Colonic mucosa (tissue), 4 donors: ENCODE measurements around the gene FGR. TPM values are rescaled to one million over a fixed set of nuclear protein-coding genes. Genes with fewer than 3 reads are reported as not detected.

ENCODE experiments used
- DNase-seq: peaks from one replicate; pipeline ENCODE4 v3.0.0-alpha.2; 2020
- H3K27ac ChIP-seq: fragments of 200-600 bp; one replicate; pipeline ENCODE4 v1.8.0; 2021
- H3K27me3 ChIP-seq: fragments of 200-600 bp; one replicate; pipeline ENCODE4 v1.8.0; 2021
- H3K36me3 ChIP-seq: fragments of 200-600 bp; one replicate; pipeline ENCODE4 v1.8.0; 2021
- H3K4me1 ChIP-seq: fragments of 200-600 bp; one replicate; pipeline ENCODE4 v1.8.0; 2021; ENCODE audit warnings: mild to moderate bottlenecking
- H3K4me3 ChIP-seq: fragments of 200-600 bp; one replicate; pipeline ENCODE4 v1.8.0; 2021
- H3K9ac ChIP-seq, 2 donors: one replicate each; pipeline ENCODE4 v1.7.0; 2013; ENCODE audit warnings: control low read depth in 2 of 2, low read depth in 2 of 2, low read length in 2 of 2
- H3K9me3 ChIP-seq: fragments of 200-600 bp; one replicate; pipeline ENCODE4 v1.8.0; 2021
- CTCF ChIP-seq: fragments of 200-600 bp; IDR thresholded peaks from one replicate; pipeline ENCODE4 v1.8.0; 2022; ENCODE audit warnings: antibody characterized with exemption, mild to moderate bottlenecking
- intact Hi-C: fragments of 100-400 bp; cut with DNase I; formaldehyde crosslinking; loops from one replicate; pipeline ENCODE4 v1.14.1; 2022
- total RNA-seq, 2 donors: library from RNA; stranded (reverse); fragmentation: NEBNext Ultra II Directional in 1 of 2; extraction: Animal tissue kit (Norgen Biotek cat#: 25700) in 1 of 2; gene quantifications; one replicate each; pipeline ENCODE4 v1.2.1, GENCODE V29; 2021
- donor health status: healthy.
- donor health status: DM: no; HTN: no; CAD: no.
- donor health status: DM: no; HTN: no; CAD: no.

Gene FGR
- total RNA-seq, 2 donors from 2014 or later: 1.4 to 2.0 TPM

GRCh38 chr1:27652111-27652864, 17.3 kb upstream of the FGR start:
- H3K27ac ChIP-seq: no peak overlapping the region
- intact Hi-C loops: no loop called here
- TF ChIP-seq CTCF: no peak

GRCh38 chr1:27650539-27651175, 15.7 kb upstream of the FGR start:
- no peak for TF ChIP-seq CTCF
- H3K36me3 ChIP-seq: no peaks in the 10 kb centered on the region
- H3K4me3 ChIP-seq: no peak overlapping the region
- intact Hi-C loops: no loop called here
- no peaks in the 10 kb centered on the region for H3K4me1 ChIP-seq
- no peaks in the 10 kb centered on the region for H3K9me3 ChIP-seq
- no peak overlapping the region for H3K27ac ChIP-seq
- H3K9ac ChIP-seq: no peak overlapping the region
- DNase-seq: no peak
- H3K27me3 ChIP-seq: no peaks in the 10 kb centered on the region

More at GRCh38 chr1:27652111-27652864, 17.3 kb upstream of the FGR start:
- Histone ChIP-seq H3K4me1 (no peaks in the 10 kb centered on the region), H3K4me3 (no peak overlapping the region), H3K9me3 (no peaks in the 10 kb centered on the region), H3K27me3 (no peaks in the 10 kb centered on the region), H3K9ac (no peak overlapping the region), H3K36me3 (no peaks in the 10 kb centered on the region)
- DNase-seq: no peak

GRCh38 chr1:27650171-27650538, 15.2 kb upstream of the FGR start:
- TF ChIP-seq CTCF: no peak
- Histone ChIP-seq H3K9me3 (no peaks in the 10 kb centered on the region), H3K4me3 (no peak overlapping the region), H3K9ac (no peak overlapping the region), H3K27me3 (no peaks in the 10 kb centered on the region), H3K36me3 (no peaks in the 10 kb centered on the region), H3K27ac (no peak overlapping the region), H3K4me1 (no peaks in the 10 kb centered on the region)
- intact Hi-C loops: no loop called here
- DNase-seq: no peak

- H3K9ac ChIP-seq: no peak overlapping the region
- no peaks in the 10 kb centered on the region for H3K36me3 ChIP-seq
- DNase-seq: no peak
- H3K27me3 ChIP-seq: no peaks in the 10 kb centered on the region
- H3K4me3 ChIP-seq: no peak overlapping the region
- H3K27ac ChIP-seq: no peak overlapping the region
- TF ChIP-seq CTCF: no peak
- intact Hi-C loops: loop anchor here (10.0 kb wide), 1 partner anchor 344 kb away; no protein-coding TSS in a partner anchor
- H3K9me3 ChIP-seq: no peaks in the 10 kb centered on the region
- H3K4me1 ChIP-seq: no peaks in the 10 kb centered on the region
These were observed 14.3 kb upstream of the FGR start for GRCh38 chr1:27649306-27649635.

GRCh38 chr1:27648602-27649305, 13.8 kb upstream of the FGR start:
- Histone ChIP-seq H3K27me3 (no peaks in the 10 kb centered on the region), H3K27ac (no peak overlapping the region), H3K36me3 (no peaks in the 10 kb centered on the region), H3K9me3 (no peaks in the 10 kb centered on the region), H3K4me3 (no peak overlapping the region), H3K9ac (no peak overlapping the region), H3K4me1 (no peaks in the 10 kb centered on the region)
- TF ChIP-seq CTCF: no peak
- no peak for DNase-seq
- intact Hi-C loops: loop anchor here (10.0 kb wide), 1 partner anchor 344 kb away; no protein-coding TSS in a partner anchor
